Epithelial cell of proximal tubule (primary cell): ENCODE data around the gene DOCK2. TPM values are rescaled to one million over a fixed set of nuclear protein-coding genes. Genes with fewer than 3 reads are reported as not detected.

ENCODE experiments used
- DNase-seq: peaks from one replicate; pipeline ENCODE4 v3.0.0-alpha.2; 2011; ENCODE audit warnings: low read depth
- H3K4me3 ChIP-seq: 2 replicates; pipeline ENCODE4 v1.5.1; 2011; ENCODE audit warnings: low read depth, mild to moderate bottlenecking, low read length
- CTCF ChIP-seq: conservative IDR thresholded peaks from 2 replicates; pipeline ENCODE4 v1.5.1; 2012; ENCODE audit warnings: low read depth, mild to moderate bottlenecking, low read length
- total RNA-seq: library from RNA; depleted of rRNA; stranded (reverse); fragments of >200 nt; gene quantifications from 2 replicates; pipeline ENCODE4 v1.2.3, GENCODE V29; 2015

Gene DOCK2
- total RNA-seq, 1 donor from 2014 or later = 30.4 TPM

GRCh38 chr5:169628892-169629291 lies 8.2 kb upstream of the DOCK2 start:
- TF ChIP-seq CTCF = no peak
- H3K4me3 ChIP-seq = no peak overlapping the region
- no peak for DNase-seq

GRCh38 chr5:169629847-169630548 lies 7.1 kb upstream of the DOCK2 start:
- H3K4me3 ChIP-seq = no peak overlapping the region
- DNase-seq = peak; percentile 62
- no peak for TF ChIP-seq CTCF

- no peak overlapping the region for H3K4me3 ChIP-seq
- DNase-seq = no peak
- no peak for TF ChIP-seq CTCF
Measured at GRCh38 chr5:169631360-169631759, 5.7 kb upstream of the DOCK2 start.

GRCh38 chr5:169632946-169633345 lies 4.1 kb upstream of the DOCK2 start:
- TF ChIP-seq CTCF = no peak
- no peak for DNase-seq

GRCh38 chr5:169634606-169635005 lies 2.5 kb upstream of the DOCK2 start:
- H3K4me3 ChIP-seq = no peak overlapping the region
- no peak for TF ChIP-seq CTCF
- DNase-seq = no peak

More at GRCh38 chr5:169632946-169633345, 4.1 kb upstream of the DOCK2 start:
- H3K4me3 ChIP-seq = no peak overlapping the region

- no peak for TF ChIP-seq CTCF
- H3K4me3 ChIP-seq = no peak overlapping the region
- no peak for DNase-seq
Measured at GRCh38 chr5:169635936-169636335, 1.1 kb upstream of the DOCK2 start.

- no peak for TF ChIP-seq CTCF
- DNase-seq = no peak
- peak overlapping the region; percentile 52 for H3K4me3 ChIP-seq
Measured at GRCh38 chr5:169636477-169637084, 494 bp upstream of the DOCK2 start.
